AG08396 (cell line): ENCODE measurements around the gene ARHGEF37.
A peak's percentile ranks its signal among the peaks of the same experiment; 100 is the strongest.
"Not testable (repeated sequence)": the region's sequence is repeated elsewhere in the genome, so short reads cannot be mapped to it uniquely, and the experiment has no call there.

Source experiments
- DNase-seq: peaks from one replicate; pipeline ENCODE4 v3.0.0; 2012; ENCODE audit warnings: low spot score, mixed read lengths

Gene ARHGEF37

GRCh38 chr5:149648464-149649393 lies 67.4 kb downstream of the ARHGEF37 start:
- DNase-seq: not testable (repeated sequence)

GRCh38 chr5:149649730-149650129 lies 68.4 kb downstream of the ARHGEF37 start:
- not testable (repeated sequence) for DNase-seq

- no peak for DNase-seq
These were observed 70.4 kb downstream of the ARHGEF37 start for GRCh38 chr5:149651686-149652085.

GRCh38 chr5:149652697-149653096 lies 71.4 kb downstream of the ARHGEF37 start:
- DNase-seq: no peak

GRCh38 chr5:149654231-149654630 lies 72.9 kb downstream of the ARHGEF37 start:
- no peak for DNase-seq

- DNase-seq: no peak
These were observed 73.7 kb downstream of the ARHGEF37 start for GRCh38 chr5:149654883-149655505.

GRCh38 chr5:149656576-149657182 lies 75.4 kb downstream of the ARHGEF37 start:
- DNase-seq: no peak

- no peak for DNase-seq
These were observed 76.0 kb downstream of the ARHGEF37 start for GRCh38 chr5:149657324-149657723.

- no peak for DNase-seq
These were observed 77.0 kb downstream of the ARHGEF37 start for GRCh38 chr5:149658299-149658698.

- DNase-seq: no peak
These were observed 82.8 kb downstream of the ARHGEF37 start for GRCh38 chr5:149664083-149664482.

GRCh38 chr5:149664666-149665415 lies 83.5 kb downstream of the ARHGEF37 start:
- DNase-seq: no peak

GRCh38 chr5:149665416-149666175 lies 84.3 kb downstream of the ARHGEF37 start:
- DNase-seq: no peak

GRCh38 chr5:149666212-149666852 lies 85.0 kb downstream of the ARHGEF37 start:
- peak; percentile 29 for DNase-seq

- DNase-seq: peak; percentile 52
These were observed 86.0 kb downstream of the ARHGEF37 start for GRCh38 chr5:149667084-149667828.

GRCh38 chr5:149667829-149668330 lies 86.6 kb downstream of the ARHGEF37 start:
- no peak for DNase-seq

GRCh38 chr5:149669273-149669672 lies 88.0 kb downstream of the ARHGEF37 start:
- not testable (repeated sequence) for DNase-seq

GRCh38 chr5:149671544-149671943 lies 90.2 kb downstream of the ARHGEF37 start:
- no peak for DNase-seq

- no peak for DNase-seq
These were observed 91.6 kb downstream of the ARHGEF37 start for GRCh38 chr5:149672701-149673476.

GRCh38 chr5:149674686-149675085 lies 93.4 kb downstream of the ARHGEF37 start:
- DNase-seq: no peak
